ENCODE data around the gene IL18R1. TPM values are rescaled to one million over a fixed set of nuclear protein-coding genes. Genes with fewer than 3 reads are reported as not detected.

The IL18R1 gene
- total and polyA plus RNA-seq, 2 donors (not counting 3 experiments of a cell fraction or from before 2014, with no cell fraction given): 2.9 to 3.6 TPM

GRCh38 chr2:102367331-102367971 is 11.9 kb downstream of the IL18R1 start:
- Histone ChIP-seq H3K9me1 (replicated peaks; ENCODE audit: control insufficient read depth, extremely low read depth, insufficient read depth, low read length) (no peaks in the 10 kb centered on the region), H3K4me1 (ENCODE audit: control insufficient read depth, extremely low read depth, insufficient read depth, low read length) (no peaks in the 10 kb centered on the region), H3K36me3 (ENCODE audit: control insufficient read depth in 2 of 2, extremely low read depth in 1 of 2, insufficient read depth in 2 of 2, low read length in 2 of 2) (peaks cover 0 to 2% of the 10 kb centered on the region in 2 experiments), H3K9me3 (replicated peaks; ENCODE audit: control insufficient read depth, insufficient read depth, low read length) (peaks cover 3% of the 10 kb centered on the region), H3K79me2 (ENCODE audit: control insufficient read depth, insufficient read depth, low read length) (no peaks in the 10 kb centered on the region), H3K27me3 (ENCODE audit: control insufficient read depth in 2 of 2, insufficient read depth in 2 of 2, low read length in 2 of 2) (no peaks in the 10 kb centered on the region), H3K4me3 (replicated peaks in 1 of 3; ENCODE audit: insufficient read depth in 1 of 3, low read depth in 1 of 3, low read length in 3 of 3) (no peak overlapping the region), H3K4me2 (ENCODE audit: insufficient read depth, low read length) (no peak overlapping the region), H2AFZ (ENCODE audit: low read depth, low read length) (no peak overlapping the region), H3K9ac (replicated peaks; ENCODE audit: extremely low read depth, insufficient read depth, low read length) (no peak overlapping the region), H3K27ac (ENCODE audit: insufficient read depth, low read depth, low read length) (no peak overlapping the region), H4K20me1 (replicated peaks; ENCODE audit: control insufficient read depth, extremely low read depth, insufficient read depth, low read length) (no peaks in the 10 kb centered on the region)
- dilution Hi-C loops (cut with MboI; ENCODE audit: extremely low pct_ligation_motif_present, low sequenced_read_pairs) (no loop called here), intact Hi-C loops (cut with micrococcal nuclease) (no loop called here)
- no peak for TF ChIP-seq GATA2 (IDR thresholded peaks at IDR 0.05; ENCODE audit: insufficient read depth, insufficient read length, low read depth, low read length)
- no peak for TF ChIP-seq FOS (IDR thresholded peaks at IDR 0.05; ENCODE audit: borderline replicate concordance, insufficient read depth, low read length)
- TF ChIP-seq MYC (IDR thresholded peaks at IDR 0.05; ENCODE audit: low read depth, low read length): no peak
- ChIA-PET POLR2A (no interaction called here), CTCF (interaction anchor here (1.5 kb wide), 1 partner anchor 75 kb away, joined by 3 read pairs; no protein-coding TSS in a partner anchor)
- FAIRE-seq (no peak), DNase-seq (ENCODE audit: low read depth, low spot score) (no peak)
- no TSS peak for BruUV-seq (replicated peaks)

GRCh38 chr2:102368461-102369109 is 13.0 kb downstream of the IL18R1 start:
- Histone ChIP-seq H3K9me1 (replicated peaks; ENCODE audit: control insufficient read depth, extremely low read depth, insufficient read depth, low read length) (no peaks in the 10 kb centered on the region), H3K27me3 (ENCODE audit: control insufficient read depth in 2 of 2, insufficient read depth in 2 of 2, low read length in 2 of 2) (no peaks in the 10 kb centered on the region), H4K20me1 (replicated peaks; ENCODE audit: control insufficient read depth, extremely low read depth, insufficient read depth, low read length) (no peaks in the 10 kb centered on the region), H3K4me1 (ENCODE audit: control insufficient read depth, extremely low read depth, insufficient read depth, low read length) (no peaks in the 10 kb centered on the region), H3K9me3 (replicated peaks; ENCODE audit: control insufficient read depth, insufficient read depth, low read length) (peaks cover 3% of the 10 kb centered on the region), H3K4me3 (replicated peaks in 1 of 3; ENCODE audit: insufficient read depth in 1 of 3, low read depth in 1 of 3, low read length in 3 of 3) (no peak overlapping the region), H3K9ac (replicated peaks; ENCODE audit: extremely low read depth, insufficient read depth, low read length) (no peak overlapping the region), H2AFZ (ENCODE audit: low read depth, low read length) (no peak overlapping the region), H3K4me2 (ENCODE audit: insufficient read depth, low read length) (no peak overlapping the region), H3K79me2 (ENCODE audit: control insufficient read depth, insufficient read depth, low read length) (no peaks in the 10 kb centered on the region), H3K36me3 (ENCODE audit: control insufficient read depth in 2 of 2, extremely low read depth in 1 of 2, insufficient read depth in 2 of 2, low read length in 2 of 2) (peaks cover 0 to 2% of the 10 kb centered on the region in 2 experiments), H3K27ac (ENCODE audit: insufficient read depth, low read depth, low read length) (no peak overlapping the region)
- TF ChIP-seq MYC (IDR thresholded peaks at IDR 0.05; ENCODE audit: low read depth, low read length) (no peak), GATA2 (IDR thresholded peaks at IDR 0.05; ENCODE audit: insufficient read depth, insufficient read length, low read depth, low read length) (no peak), CTCF (IDR thresholded peaks at IDR 0.05; ENCODE audit: extremely low read depth in 1 of 2, insufficient read depth in 1 of 2, low read depth in 1 of 2, low read length in 2 of 2) (no peak)
- DNase-seq (ENCODE audit: low read depth, low spot score): no peak
- dilution Hi-C loops (cut with MboI; ENCODE audit: extremely low pct_ligation_motif_present, low sequenced_read_pairs) (no loop called here), intact Hi-C loops (cut with micrococcal nuclease) (no loop called here)
- no peak for FAIRE-seq
- no TSS peak for BruUV-seq (replicated peaks)
- CTCF ChIA-PET: interaction anchor here (1.5 kb wide), 1 partner anchor 74 kb away, joined by 3 read pairs; no protein-coding TSS in a partner anchor
- POLR2A ChIA-PET: no interaction called here

All from endothelial cell of umbilical vein (primary cell).